Coronary artery (tissue), 2 donors: ENCODE data around the gene APOL1.
"Not testable (repeated sequence)": the region's sequence is repeated elsewhere in the genome, so short reads cannot be mapped to it uniquely, and the experiment has no call there.

ENCODE experiments used
- DNase-seq: peaks from one replicate; pipeline ENCODE4 v3.0.0-alpha.2; 2017; ENCODE audit warnings: low spot score
- H3K27ac ChIP-seq, 2 donors: fragments of 200-600 bp; sonication (generic); one replicate each; pipeline ENCODE4 v1.5.1; 2016 to 2019
- H3K4me3 ChIP-seq: fragments of 200-600 bp; sonication (generic); 2 replicates; pipeline ENCODE4 v1.5.1; 2016; ENCODE audit warnings: mild to moderate bottlenecking, moderate library complexity
- TF ChIP-seq, protein P1 (sequence below): fragments of 200-600 bp; sonication (generic); IDR thresholded peaks from one replicate; pipeline ENCODE4 v1.5.1; 2019; ENCODE audit warnings: antibody characterized with exemption

The APOL1 gene

DNA sequence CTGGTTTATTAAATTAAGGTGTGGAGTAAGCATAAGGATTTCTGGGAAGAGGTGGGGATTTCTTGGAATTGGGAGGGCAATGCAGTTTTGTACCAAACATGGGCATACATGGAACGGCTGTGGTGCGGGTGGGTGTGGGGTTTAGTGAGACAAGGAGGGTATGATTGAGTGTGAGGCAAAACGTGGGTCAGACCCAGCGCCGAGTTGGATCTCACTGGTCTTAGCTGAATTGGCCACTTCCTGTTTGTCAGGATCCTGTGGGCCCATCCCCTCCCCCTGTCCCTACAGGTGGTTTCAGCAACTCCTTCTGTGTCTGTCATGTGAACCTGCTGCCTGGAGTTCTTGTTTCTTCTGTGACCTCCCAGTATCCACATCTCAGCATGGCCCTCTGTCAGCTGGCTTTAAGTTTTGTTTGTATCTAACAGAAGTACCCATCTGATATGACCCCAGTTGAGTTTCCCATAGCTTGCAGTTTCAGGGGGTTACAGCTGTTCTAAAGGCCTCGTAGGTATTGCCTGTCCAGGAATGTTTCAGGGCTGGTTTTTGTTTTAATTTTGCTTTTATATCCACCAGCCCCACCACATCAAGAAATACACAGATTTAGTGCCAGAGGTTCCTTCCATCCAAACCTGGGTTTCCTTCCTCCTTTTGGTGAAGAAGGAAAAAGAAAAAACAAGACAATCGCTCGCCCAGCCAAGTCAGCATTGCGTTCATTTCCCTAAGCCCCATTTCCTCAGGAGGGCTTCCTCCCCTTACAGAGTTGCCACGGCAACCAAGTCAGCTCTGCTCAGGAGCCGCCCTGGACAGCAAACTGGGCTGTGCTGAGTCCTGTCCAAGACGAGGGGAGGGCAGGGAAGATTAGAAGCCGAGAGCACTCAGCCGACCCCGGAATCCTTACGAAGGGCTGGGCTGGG lies 6.0 kb downstream of the APOL1 start:
- DNase-seq = no peak
- H3K4me3 ChIP-seq = no peak overlapping the region
- TF ChIP-seq, protein P1, sequence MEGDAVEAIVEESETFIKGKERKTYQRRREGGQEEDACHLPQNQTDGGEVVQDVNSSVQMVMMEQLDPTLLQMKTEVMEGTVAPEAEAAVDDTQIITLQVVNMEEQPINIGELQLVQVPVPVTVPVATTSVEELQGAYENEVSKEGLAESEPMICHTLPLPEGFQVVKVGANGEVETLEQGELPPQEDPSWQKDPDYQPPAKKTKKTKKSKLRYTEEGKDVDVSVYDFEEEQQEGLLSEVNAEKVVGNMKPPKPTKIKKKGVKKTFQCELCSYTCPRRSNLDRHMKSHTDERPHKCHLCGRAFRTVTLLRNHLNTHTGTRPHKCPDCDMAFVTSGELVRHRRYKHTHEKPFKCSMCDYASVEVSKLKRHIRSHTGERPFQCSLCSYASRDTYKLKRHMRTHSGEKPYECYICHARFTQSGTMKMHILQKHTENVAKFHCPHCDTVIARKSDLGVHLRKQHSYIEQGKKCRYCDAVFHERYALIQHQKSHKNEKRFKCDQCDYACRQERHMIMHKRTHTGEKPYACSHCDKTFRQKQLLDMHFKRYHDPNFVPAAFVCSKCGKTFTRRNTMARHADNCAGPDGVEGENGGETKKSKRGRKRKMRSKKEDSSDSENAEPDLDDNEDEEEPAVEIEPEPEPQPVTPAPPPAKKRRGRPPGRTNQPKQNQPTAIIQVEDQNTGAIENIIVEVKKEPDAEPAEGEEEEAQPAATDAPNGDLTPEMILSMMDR = no peak
- H3K27ac ChIP-seq = peak overlapping the region in 1 of 2 donors; percentile 74

DNA sequence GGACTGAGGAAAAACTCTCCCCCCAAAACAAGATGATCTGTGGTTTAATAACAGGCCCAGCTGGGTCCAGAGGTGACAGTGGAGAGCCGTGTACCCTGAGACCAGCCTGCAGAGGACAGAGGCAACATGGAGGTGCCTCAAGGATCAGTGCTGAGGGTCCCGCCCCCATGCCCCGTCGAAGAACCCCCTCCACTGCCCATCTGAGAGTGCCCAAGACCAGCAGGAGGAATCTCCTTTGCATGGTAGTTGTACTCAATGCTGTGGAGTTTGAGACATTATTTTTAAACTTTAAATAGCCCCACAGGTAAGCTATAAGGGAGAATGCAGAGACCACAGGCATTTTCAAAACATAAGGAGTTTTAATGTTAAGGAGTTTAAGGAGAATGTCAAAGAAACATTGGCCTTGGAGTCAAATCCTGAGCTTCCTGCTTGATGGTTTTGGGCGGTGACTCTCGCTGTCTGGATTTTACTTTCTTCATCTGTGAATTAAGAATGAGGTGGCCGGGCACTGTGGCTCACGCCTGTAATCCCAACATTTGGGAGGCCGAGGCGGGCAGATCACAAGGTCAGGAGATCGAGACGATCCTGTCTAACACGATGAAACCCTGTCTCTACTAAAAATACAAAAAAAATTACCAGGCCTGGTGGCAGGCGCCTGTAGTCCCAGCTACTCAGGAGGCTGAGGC lies 6.8 kb downstream of the APOL1 start:
- H3K4me3 ChIP-seq = no peak overlapping the region
- H3K27ac ChIP-seq = peak overlapping the region in 1 of 2 donors; percentile 74
- no peak for DNase-seq
- TF ChIP-seq, protein P1 = no peak

DNA sequence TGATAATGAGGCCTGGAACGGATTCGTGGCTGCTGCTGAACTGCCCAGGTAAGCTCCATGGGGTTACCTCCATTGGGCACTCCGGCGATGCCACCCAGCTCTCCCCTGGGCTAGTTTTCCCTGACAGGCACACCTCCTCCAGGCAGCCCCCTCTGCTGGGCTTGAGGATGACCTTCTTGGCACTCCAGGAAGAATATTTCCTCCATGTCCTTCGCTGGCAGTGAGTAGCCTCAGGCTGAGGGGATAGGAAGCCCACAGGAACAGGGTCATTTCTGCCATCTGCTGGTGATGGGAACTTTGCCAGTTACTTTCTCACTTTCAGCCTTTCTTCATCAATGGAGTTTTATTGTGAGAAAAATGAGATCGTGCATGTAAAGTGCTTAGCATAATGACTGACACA lies 8.7 kb downstream of the APOL1 start:
- H3K4me3 ChIP-seq, DNase-seq, H3K27ac ChIP-seq: not testable (repeated sequence)

DNA sequence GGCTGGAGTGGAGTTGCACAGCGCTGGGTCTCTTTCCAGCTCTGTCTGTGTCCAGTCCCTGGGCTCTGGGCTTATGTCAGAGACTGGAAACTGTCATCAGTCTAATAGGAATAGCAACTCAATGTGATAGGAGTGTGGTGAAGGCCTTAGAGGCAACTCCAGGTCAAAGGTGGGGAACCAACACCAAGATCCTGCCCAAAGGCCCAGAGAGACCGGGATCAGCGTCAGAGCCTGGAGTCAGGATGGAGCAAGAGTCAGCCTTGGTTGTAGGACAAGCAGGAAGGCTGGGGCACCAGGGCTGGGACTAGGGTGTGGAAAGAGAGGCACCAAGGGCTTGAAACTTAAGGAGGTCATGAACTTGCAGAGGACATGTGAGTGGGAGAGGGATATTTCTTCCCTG lies 9.4 kb downstream of the APOL1 start:
- not testable (repeated sequence) for DNase-seq, H3K27ac ChIP-seq, H3K4me3 ChIP-seq

DNA sequence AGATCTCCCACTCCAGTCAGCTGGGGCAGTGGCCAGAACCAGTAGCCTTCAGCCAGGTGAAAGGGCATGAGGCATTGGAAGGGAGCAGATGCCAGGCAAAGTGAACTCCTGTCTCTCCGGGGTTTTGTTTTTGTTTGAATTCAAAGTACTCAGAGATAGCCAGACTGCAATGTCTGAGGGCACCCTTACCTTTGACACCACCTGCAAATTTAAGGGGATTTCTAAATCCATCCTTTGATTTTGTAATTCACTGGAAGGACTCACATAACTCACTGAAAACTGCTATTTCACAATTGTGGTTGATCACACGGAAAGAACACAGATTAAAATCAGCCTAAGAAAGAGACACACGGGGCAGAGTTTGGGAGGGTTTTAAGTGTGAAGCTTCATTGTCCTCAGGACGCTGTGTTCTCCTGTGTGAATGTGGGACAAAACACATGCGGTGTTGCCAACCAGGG lies 10.3 kb downstream of the APOL1 start:
- H3K4me3 ChIP-seq, DNase-seq: not testable (repeated sequence)
- H3K27ac ChIP-seq = peak overlapping the region in 1 of 2 donors; percentile 45

DNA sequence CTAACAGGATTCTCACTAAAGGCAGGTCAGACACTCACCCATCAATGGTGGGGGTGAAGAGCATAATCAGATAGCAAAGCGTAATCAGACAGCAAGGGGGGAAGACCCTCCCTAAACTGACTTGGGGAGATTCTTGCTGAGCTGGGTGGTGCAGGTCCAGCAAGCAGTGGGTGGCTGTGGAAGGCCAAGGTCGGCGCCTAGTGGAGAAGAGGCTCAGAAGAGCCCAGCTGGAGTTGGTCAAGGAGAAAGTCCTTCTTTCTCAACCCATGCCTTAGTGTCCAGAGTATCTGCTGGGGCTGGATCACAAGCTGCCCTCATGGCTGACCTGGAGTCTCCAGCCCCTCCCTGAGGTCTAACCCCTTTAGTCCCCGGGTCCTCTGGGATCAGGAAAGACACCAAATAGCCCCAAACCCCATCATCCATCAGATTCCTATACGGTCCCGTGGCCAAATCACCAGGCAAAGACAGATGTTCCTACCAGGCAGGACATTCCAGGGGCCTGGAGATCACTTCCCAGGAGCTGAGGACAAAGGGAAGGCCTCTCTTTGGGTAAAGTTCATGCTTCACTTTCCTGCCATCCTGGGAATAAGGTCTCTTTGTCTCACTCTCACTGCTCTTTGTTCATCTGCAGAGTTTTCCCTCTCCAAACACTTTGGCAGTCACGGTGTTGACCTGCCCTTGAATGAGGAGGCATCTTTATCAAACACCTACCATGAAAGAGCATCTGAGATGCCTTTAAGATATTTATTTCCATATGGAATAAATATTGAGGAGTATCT lies 11.1 kb downstream of the APOL1 start:
- peak overlapping the region in 1 of 2 donors; percentile 43 for H3K27ac ChIP-seq
- DNase-seq, H3K4me3 ChIP-seq: not testable (repeated sequence)

DNA sequence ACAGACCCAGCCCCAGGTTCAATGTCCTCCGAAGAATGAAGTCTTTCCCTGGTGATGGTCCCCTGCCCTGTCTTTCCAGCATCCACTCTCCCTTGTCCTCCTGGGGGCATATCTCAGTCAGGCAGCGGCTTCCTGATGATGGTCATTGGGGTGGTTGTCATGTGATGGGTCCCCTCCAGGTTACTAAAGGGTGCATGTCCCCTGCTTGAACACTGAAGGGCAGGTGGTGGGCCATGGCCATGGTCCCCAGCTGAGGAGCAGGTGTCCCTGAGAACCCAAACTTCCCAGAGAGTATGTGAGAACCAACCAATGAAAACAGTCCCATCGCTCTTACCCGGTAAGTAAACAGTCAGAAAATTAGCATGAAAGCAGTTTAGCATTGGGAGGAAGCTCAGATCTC lies 14.1 kb downstream of the APOL1 start:
- Histone ChIP-seq H3K27ac (no peak overlapping the region), H3K4me3 (no peak overlapping the region)
- TF ChIP-seq, protein P1 = no peak
- no peak for DNase-seq

DNA sequence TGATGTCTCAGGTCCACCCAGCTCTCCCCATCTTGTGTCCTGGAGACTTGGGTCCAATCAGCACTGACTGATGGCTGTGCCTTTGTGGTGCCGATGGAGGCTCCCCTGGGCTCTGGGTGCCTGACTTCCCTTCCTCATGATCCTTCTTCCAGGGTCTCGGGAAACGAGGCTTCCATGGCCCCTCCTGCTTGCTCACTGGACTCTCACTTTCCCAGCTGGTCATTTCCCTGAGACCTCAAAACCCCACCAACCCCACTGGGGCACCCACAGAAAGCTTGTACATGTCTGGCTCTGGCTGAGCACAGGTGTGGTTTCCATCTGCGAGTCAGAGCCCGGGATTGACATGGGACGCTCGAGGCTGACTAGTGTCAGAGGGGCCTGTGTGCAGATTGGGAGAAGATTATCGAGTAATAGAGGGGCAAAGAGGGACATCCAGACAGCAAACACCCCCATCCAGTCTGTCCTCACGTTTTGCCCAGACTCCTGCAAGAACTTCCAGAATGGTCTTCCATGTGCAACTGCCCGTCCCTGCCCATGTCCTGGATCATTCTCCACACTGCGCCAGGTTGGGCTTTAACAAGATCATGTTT lies 15.1 kb downstream of the APOL1 start:
- Histone ChIP-seq H3K27ac (no peak overlapping the region), H3K4me3 (no peak overlapping the region)
- TF ChIP-seq, protein P1 = no peak
- no peak for DNase-seq

DNA sequence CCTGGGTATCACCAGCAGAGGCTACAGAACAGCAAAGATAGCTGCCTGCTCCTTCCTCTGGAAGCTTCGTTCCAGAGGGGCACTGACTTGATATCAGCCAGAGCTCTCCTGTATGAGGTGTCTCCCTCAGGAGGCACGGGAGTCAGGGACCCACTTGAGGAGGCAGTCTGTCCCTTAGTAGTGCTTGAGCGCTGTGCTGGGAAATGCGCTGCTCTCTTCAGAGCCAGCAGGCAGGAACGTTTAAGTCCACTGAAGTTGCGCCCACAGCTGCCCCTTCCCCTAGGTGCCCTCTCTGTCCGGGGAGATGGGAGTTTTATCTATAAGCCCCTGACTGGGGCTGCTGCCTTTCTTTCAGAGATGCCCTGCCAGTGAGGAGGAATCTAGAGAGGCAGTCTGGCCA lies 18.3 kb downstream of the APOL1 start:
- H3K4me3 ChIP-seq, DNase-seq, H3K27ac ChIP-seq: not testable (repeated sequence)

DNA sequence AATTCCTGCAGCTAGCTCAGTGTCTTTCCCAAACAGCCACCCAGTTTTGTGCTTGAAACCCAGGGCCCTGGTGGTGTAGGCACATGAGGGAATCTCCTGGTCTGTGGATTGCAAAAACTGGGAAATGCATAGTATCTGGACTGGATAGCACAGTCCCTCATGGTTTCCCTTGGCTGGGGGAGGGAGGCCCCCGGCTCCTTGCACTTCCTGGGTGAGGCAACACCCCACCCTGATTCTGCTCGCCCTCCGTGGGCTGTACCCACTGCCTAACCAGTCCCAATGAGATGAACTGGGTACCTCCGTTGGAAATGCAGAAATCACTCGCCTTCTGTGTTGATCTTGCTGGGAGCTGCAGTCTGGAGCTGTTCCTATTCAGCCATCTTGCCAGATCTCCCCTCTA lies 19.0 kb downstream of the APOL1 start:
- not testable (repeated sequence) for H3K27ac ChIP-seq, H3K4me3 ChIP-seq, DNase-seq
